NK-92 (cell line): ENCODE measurements around the gene PAX5.

Experiments used
- DNase-seq: peaks from one replicate; lab custom pipeline; 2025; ENCODE audit not compliant: unreplicated experiment; lab: John Stamatoyannopoulos, UW

PAX5 gene

DNA sequence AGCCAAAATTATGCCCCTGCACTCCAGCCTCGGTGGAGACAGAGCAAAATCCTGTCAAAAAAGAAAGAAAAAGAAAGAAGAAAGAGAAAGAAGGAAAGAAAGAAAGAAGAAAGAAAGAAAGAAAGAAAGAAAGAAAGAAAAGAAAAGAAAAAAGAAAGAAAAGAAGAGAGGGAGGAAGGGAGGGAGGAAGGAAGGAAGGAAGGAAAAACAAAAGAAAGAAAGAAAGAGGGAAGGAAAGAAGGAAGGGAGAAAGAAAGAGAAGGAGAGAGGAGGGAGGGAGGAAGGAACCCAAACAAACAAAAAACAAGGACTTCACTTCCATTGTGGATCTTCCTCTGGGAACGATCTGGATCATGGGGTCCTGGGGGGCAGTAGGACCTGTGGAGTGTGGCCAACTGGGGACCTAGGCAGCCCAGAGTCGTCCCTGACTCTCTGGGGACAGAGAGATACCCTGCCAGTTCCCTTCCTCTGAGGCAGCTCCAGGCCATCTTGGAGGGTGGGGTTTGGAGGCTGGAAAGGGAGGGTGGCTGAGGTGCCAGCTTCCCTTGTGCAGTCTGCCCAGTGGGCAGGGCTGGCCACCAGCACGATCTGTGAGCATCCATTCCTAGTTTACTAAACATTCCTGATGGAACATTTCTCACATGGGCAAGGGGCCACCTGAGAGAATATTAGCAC is 216.8 kb downstream of the PAX5 start:
- no peak for DNase-seq

DNA sequence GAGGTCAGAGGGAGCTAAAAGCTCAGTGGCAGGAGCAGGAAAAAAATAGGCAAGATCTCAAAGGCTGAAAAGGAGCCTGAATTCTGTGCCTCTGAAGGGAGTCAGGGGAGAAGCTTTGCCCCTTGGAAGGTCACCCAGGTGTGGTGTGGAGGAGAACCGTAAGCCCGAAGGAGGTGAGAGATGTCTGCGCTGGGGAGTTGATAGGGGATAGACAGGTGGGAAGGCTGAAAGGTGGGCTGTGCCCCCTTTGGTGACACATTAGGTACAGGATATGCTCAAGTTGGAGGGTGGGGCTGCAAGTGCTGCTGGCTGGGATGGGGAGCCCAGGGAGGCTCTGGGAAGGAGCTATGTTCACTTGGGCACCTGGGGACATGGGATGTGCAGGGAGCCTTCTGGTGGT is 217.7 kb downstream of the PAX5 start:
- no peak for DNase-seq

GRCh38 chr9:36815566-36816348 is 218.3 kb downstream of the PAX5 start:
- no peak for DNase-seq

- no peak for DNase-seq
Measured at GRCh38 chr9:36815023-36815422, 219.0 kb downstream of the PAX5 start.

- DNase-seq, result no peak
Measured at GRCh38 chr9:36813154-36813553, 220.9 kb downstream of the PAX5 start.

DNA sequence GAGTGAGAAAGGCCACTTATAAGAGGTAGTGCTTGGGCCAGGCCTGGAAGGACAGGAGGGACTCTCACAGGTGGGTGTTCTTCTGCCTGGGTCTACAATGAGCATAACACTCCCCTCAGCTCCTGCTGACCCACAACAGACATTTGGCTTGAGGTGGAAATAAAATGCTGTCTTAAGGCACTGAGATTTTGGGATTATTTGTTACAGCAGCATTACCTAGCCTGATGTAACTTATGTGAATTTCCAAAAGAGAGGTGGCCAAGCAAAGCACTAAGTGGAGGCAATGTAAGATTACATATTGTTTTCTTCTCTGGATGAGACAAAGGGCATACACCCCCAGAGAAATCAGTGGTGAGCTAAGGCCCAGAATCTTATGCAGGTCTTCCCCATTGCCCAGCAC is 221.5 kb downstream of the PAX5 start:
- no peak for DNase-seq

DNA sequence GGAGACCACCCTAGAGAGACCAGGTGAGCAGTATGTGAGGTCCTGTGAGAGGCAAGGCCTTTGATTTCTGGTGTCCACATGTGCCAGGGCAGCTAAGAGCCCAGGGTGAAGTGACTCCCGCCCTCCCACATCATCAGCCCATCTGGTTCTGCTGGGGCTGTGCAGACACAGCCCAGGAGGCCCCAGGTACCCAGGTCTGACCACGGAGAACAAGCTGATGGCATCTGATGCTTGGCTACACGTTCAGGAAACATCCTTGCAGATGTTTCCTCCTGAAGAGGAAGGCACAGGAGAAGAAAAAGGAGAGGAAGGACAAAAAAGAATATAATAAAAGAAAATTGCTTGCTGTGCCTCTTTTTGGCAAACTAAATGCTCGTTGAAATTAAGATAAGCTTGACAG is 225.8 kb downstream of the PAX5 start:
- DNase-seq, result no peak

DNA sequence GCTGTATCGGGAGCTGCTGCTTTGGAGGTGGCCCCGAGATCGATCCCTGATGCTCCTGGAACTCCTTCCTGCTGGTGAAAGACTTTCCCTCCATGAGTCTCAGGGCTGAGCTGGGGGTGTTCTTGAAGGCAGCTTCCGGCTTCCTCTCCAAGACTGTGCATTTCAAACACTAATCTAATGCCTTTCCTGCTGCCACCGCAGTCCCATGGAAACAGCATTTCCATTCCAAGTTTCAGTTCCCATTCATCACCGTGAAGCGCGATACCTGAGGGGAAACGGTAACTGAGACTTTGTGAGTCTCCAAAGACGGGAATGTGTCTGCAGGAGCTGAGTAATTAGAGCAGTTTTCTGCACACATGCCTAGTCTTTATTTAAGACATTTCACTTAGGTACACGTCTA is 230.1 kb downstream of the PAX5 start:
- no peak for DNase-seq

DNA sequence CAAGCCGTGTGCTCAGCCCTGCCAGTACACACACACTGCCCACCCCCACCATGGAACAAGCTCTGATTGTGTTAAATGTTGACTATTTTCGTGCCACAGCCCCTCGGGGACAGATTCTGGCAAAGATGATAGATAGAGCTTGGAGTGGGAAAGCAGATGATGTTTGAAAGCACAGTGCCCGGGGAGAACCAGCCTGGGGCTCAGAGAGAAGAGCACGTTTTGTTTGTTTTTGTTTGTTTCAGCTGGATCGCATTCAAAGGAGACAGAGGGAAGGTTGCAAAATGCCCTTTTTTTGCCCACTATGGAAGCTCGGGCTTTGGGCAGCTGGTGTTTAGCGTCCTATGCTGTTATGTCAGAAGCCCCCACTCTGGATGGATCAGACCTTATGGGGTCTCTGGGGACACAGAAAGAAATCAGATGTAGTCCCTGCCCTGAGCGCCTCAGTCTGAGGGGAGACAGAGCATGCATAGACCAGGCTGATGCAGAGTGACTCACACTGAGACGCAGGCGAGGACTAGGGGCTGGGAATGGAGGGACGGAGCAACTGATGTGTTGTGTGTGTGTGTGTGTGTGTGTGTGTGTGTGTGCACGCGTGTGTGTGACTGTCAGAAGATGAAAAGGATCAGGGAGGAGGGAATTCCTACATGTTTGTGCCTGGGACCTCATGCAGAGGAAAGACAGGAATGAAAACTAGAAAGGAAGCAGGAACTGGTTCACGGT is 231.7 kb downstream of the PAX5 start:
- DNase-seq, result no peak

GRCh38 chr9:36800455-36800854 is 233.6 kb downstream of the PAX5 start:
- DNase-seq, result no peak

DNA sequence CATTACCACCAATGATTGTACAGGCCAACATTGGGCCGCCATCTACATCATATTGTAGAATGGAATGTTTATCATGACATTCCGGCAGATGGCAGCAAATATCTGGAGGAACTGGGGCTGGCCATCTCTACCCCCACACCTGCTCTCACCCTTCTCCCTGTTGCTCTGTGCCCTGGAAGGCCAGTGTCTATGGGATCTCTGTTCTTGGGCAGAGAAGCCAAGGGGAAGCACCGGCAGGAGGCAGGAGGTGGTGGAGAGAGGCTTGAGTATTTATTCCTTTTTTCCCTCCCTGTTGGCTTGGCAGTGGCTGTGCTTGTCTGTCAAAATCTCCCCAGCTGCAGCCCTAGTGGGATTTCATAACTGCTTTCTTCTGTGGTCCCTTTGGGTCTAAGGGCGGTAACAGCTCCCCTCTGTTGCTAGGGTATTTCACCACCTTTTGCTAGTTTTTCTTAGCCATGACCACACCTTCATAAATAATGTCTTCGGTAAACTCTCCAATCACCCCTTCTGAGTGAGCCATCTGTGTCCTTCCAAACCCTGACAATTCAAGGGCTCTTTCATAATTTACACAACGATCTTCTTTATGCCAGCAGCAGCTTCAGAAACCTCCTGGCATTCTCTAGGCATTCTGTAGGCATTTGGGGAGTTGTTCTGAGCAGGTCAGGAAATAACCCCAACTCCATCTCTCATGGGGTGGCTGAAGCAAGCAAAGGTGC is 235.6 kb downstream of the PAX5 start:
- no peak for DNase-seq

GRCh38 chr9:36797471-36798220 is 236.4 kb downstream of the PAX5 start:
- DNase-seq, result no peak

GRCh38 chr9:36796671-36797419 is 237.2 kb downstream of the PAX5 start:
- DNase-seq, result no peak

GRCh38 chr9:36794461-36794860 is 239.6 kb downstream of the PAX5 start:
- DNase-seq, result no peak

DNA sequence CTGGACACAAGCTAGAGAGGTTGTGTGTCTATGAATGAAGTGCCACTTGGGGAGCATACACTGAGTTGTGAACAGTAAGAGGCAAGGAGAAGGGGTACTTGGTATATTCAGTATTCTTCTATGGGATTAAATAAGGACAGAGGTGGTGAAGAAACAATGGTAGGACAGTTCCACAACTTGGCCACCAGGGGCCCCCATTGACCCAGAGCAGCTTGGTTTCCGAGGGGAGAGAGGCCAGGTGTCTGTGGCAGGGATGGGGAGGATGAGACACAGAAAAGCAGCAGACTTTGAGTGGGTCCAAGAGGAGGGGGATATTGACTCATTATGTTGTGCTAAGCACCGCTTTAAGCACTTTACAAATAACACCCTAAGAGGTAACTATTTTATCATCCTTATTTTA is 240.8 kb downstream of the PAX5 start:
- no peak for DNase-seq

GRCh38 chr9:36791222-36791950 is 242.7 kb downstream of the PAX5 start:
- DNase-seq, result no peak

DNA sequence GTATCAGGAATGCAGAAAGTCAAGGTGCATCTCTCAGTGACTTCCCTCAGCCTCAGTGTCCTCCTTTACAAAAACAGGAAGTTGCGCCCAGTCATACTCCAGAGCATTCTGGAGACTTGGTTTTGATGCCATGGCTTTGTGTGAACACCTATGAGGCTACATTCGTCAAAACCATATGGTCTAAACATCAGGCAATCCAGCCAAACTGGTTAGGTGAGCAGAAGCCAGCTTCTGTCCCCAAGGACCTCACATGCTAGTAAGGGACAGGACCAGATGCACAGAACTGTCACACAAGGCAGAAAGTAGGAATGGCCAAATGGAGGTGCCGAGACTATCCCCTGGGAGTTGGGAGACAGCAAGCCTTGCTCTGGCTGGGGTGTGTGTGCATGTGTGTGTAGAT is 244.2 kb downstream of the PAX5 start:
- DNase-seq, result no peak

DNA sequence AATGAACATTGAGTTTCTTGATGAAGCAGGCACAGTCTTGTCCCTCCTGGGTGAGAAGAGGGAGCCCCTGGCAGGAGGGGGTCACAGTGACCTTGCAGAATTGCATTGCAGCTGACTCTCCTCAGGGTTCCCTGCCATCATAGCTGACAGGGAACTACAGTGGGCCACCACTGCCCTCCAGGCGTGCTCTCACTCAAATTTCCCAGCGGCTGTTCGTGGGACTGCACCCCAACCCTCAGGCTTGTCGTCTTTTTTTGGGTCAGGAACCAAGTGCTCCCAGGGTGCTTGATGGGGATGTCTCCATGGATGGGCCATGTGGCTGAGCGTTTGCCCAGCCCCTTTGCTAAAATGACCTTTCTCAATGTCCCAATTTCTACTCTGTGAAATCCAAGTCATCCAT is 245.5 kb downstream of the PAX5 start:
- DNase-seq, result no peak

- DNase-seq, result no peak
Measured at GRCh38 chr9:36787709-36788108, 246.4 kb downstream of the PAX5 start.
